DOHH2 (cell line): ENCODE measurements around the gene PRRG1.

Experiments
- CTCF ChIP-seq: fragments of 200-600 bp; sonication (generic); IDR thresholded peaks from one replicate; pipeline ENCODE4 v1.5.1; 2014; ENCODE audit warnings: antibody characterized with exemption, mild to moderate bottlenecking, low read depth, low read length; ENCODE audit not compliant: poor library complexity, severe bottlenecking
- EZH2phosphoT487 ChIP-seq: fragments of 200-600 bp; sonication (generic); IDR thresholded peaks from 2 replicates; pipeline ENCODE4 v1.6.1; 2017; ENCODE audit warnings: borderline replicate concordance, mild to moderate bottlenecking, antibody characterized with exemption, low read length, moderate library complexity, mixed read lengths

- TF ChIP-seq CTCF = no peak
- TF ChIP-seq EZH2phosphoT487 = no peak
Measured at GRCh38 chrX:37332987-37333658, 16.0 kb upstream of the PRRG1 start.
